ENCODE measurements around the gene TSPAN32.
A peak's percentile ranks its signal among the peaks of the same experiment; 100 is the strongest.

Gene TSPAN32

DNA sequence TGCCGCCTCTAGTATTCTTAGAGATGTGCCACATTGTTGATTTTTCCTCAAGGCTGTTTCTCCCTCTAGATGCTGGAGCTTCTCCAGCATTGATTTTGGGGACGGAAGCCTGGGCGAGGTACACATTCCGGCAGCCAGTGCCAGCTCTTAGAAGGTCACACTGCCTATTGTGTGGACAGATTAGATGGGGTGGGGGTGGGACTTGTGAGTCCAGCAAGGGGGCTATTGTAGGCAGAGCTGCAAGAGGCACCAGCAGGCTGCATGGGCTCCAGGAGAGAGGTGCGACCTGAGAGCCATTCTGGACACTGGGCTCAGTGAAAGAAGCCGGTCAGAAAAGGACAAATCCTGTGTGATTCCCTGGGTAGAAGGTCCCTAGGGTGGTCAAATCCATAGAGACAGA is 12.5 kb upstream of the TSPAN32 start:
- no peak for DNase-seq

GRCh38 chr11:2289859-2290258 is 12.0 kb upstream of the TSPAN32 start:
- DNase-seq: no peak

DNA sequence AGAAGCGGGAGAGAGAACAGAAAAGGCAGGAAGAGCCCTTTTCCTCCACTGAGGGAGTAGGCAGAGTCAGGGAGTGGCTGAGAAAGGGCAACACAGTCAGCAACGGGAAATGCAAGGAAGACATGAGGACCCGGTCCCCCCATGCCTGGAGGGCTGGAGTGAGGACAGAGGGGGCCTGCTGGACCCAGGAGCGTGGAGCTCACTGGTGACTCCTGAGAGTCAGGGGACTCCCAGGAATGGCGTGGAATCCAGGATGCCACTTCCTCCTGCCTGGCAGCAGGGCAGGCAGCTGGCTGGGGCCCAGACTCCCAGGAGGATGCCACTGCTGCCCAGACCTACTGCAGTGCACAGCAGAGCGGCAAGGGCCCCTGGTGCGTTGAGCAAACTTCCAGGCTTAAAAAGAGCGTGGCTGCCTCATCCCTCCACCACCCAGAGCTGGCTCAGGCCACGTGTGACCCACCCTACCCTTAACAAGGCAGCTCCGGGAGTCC is 11.4 kb upstream of the TSPAN32 start:
- DNase-seq: no peak

DNA sequence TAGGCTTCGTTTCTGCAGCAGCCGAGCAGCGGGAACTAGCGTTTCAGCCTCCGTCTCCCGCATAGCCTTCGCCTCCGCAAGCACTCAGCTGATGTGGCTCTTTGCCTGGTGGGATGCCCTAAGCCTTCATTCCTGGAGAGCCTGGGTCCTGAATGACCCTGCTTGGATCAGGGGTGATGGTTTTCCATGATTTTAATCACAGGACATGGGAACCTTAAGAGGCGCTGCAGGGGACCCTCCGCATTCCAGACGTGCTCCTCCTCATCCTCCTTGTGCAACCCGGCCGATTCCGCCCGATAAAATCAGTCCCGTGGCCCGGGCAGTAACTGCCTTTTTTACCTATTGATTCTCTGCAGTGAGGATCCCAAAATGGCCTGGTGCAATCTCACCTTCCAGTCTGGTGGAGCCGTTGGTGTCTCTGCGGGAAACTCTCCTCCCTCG is 8.3 kb upstream of the TSPAN32 start:
- no peak for DNase-seq

- DNase-seq: no peak
Measured at GRCh38 chr11:2293984-2294925, 7.6 kb upstream of the TSPAN32 start.

GRCh38 chr11:2294926-2295290 is 6.9 kb upstream of the TSPAN32 start:
- no peak for DNase-seq

GRCh38 chr11:2295971-2296912 is 5.6 kb upstream of the TSPAN32 start:
- DNase-seq: no peak

DNA sequence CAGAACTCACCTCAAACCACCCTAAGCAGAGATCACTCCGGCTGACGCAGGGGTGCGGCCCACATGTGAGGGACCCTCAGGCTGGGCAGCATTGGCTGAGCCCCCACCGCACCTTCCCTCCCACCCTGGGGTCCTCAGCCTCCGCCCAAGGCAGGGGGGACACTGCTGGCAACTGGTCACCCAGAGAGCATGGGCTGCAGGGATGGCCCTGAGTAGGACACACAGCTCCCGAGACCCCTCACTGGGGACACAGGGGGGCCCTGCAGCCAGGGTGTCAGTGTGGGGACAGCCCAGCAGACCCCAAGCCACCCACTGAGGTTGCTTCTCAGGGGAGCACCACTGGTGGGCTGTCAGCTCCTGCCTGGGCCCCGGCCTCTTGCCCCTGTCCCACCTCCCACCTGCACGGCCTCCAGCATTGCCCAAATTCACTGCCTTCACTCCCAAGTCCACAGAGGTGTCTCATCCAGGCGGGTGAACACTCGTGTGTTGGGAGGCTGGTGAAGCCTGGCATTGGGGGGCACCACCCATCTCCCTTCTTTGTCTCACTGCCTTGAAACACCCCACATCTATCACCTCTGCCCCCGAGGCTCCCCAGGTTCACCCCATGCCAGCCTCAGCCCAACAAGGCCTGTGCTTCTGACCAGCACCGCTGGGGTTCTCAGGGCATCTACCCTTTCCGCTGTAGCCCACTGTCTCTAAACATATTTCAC is 4.7 kb upstream of the TSPAN32 start:
- no peak for DNase-seq

GRCh38 chr11:2297623-2298030 is 4.2 kb upstream of the TSPAN32 start:
- DNase-seq: no peak

- DNase-seq: no peak
Measured at GRCh38 chr11:2298131-2298794, 3.5 kb upstream of the TSPAN32 start.

- peak; percentile 60 for DNase-seq
Measured at GRCh38 chr11:2298795-2299761, 2.7 kb upstream of the TSPAN32 start.

- no peak for DNase-seq
Measured at GRCh38 chr11:2299773-2300172, 2.0 kb upstream of the TSPAN32 start.

DNA sequence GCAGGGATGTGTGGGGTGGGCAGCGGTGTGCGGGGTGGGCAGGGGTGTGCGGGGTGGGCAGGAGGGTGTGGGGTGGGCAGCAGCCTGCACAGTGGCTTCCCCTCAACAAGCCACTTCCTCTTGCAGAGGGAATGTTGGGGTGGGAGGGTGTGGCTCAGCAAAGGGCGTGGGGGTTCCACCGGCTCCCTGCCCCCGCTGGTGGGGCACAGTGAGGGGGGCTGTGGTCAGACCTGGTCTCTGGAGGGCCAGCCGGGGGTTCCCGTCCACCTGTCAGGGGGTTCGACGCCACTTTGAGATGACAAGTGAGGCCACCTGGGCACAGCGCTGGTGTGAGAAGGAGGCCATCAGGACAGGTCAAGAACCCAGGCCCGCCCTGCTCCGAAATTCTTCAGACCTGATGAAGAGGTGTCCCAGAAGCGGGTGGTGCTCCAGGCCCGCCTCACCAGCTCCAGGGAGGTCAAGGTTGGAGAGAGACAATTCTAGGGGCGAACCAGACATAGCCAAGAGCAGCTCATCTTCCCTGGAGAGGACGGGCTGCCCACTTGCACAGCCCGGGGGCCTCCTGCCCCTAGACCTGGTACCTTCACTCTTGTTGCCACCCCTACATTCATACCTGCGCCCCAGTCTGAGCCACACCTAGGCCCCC is 1.4 kb upstream of the TSPAN32 start:
- no peak for DNase-seq

GRCh38 chr11:2300936-2301630 is 730 bp upstream of the TSPAN32 start:
- DNase-seq: no peak

- no peak for DNase-seq
Measured at GRCh38 chr11:2302306-2302895, 588 bp downstream of the TSPAN32 start.

GRCh38 chr11:2302896-2303626 is 1.2 kb downstream of the TSPAN32 start:
- no peak for DNase-seq

DNA sequence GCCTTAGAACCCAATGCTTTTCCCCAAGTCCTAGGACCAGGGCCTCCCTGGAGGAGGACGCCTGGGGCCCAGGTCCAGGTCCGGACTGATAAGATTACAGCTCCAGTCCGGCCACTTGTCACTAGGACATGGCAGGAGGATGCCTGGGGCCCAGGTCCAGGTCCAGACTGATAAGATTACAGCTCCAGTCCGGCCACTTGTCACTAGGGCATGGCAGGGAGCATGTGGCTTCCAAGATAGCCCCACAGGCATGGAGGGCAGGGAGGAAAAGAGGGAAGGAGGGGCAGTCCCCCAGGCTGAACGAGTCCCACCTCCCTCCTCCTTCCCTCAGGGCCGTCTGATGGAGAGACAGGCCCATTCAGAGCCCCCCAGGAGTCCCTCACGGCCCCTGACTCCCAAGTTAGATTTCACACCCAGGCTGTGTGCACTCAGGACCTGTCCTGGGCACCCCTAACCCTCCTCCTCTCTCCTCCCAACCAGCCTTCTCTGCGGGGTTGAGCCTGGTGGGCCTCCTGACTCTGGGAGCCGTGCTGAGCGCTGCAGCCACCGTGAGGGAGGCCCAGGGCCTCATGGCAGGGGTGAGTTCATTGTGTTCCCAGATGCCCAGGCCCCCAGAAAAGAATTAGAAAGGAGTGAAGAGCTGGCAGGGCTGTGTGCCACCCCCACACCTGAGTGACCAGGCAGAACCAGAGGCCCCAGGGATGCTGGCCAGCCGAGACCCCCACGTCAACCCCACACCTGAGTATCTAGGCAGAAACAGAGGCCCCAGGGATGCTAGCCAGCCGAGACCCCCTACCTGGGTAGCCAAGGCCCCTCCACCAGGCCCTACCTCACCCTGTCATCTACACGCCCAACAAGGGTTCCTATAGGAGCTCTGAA is 2.1 kb downstream of the TSPAN32 start:
- peak; percentile 42 for DNase-seq

Data from eye (tissue), 1 donor.